ENCODE measurements around the gene EHBP1.

DNA sequence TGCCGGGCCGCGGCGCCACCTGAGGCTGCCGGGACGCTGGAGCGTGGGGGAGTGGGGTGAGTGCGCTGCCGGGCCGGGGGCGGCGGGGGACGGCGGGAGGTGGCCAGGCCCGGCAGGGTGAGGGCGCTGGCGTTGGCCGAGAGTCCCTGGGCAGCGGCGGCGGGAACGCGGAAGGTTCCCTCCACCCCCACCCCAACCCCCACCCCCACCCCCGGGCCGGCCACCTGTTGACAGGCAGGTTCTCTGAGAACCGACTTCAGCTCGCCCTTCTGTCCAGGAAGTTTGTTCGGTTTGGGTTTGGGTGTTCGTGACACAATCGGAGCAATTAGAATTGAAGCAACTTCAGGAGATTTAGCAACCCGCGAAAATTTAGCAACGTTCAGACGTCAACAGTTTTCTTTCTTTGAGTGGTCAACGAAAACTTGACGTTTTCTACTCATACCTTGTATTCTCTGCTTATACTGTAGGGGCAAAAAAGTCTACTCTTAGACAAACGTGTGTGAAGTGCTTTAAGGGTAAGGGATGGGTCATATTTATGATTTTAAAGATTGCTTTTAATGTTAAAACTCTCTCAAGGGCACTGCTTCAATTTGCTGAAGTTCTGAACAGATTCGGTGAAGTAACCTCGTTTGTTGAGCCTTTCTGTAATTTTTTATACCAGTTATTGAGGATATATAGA is 354.4 kb downstream of the EHBP1 start:
- TF ChIP-seq, protein P1, sequence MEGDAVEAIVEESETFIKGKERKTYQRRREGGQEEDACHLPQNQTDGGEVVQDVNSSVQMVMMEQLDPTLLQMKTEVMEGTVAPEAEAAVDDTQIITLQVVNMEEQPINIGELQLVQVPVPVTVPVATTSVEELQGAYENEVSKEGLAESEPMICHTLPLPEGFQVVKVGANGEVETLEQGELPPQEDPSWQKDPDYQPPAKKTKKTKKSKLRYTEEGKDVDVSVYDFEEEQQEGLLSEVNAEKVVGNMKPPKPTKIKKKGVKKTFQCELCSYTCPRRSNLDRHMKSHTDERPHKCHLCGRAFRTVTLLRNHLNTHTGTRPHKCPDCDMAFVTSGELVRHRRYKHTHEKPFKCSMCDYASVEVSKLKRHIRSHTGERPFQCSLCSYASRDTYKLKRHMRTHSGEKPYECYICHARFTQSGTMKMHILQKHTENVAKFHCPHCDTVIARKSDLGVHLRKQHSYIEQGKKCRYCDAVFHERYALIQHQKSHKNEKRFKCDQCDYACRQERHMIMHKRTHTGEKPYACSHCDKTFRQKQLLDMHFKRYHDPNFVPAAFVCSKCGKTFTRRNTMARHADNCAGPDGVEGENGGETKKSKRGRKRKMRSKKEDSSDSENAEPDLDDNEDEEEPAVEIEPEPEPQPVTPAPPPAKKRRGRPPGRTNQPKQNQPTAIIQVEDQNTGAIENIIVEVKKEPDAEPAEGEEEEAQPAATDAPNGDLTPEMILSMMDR (IDR thresholded peaks at IDR 0.05): no peak
- no peak for TF ChIP-seq POLR2A (IDR thresholded peaks at IDR 0.05)
- TF ChIP-seq POLR2AphosphoS5 (IDR thresholded peaks at IDR 0.05): no peak
